ENCODE results near the gene MRPS10.

GRCh38 chr6:42204768-42205282 lies 12.8 kb downstream of the MRPS10 start:
- TF ChIP-seq SREBF1 (IDR thresholded peaks at IDR 0.05; ENCODE audit: low read length) (no peak), NFIC (IDR thresholded peaks at IDR 0.05; ENCODE audit: low read depth, low read length) (no peak), NR2C2 (IDR thresholded peaks at IDR 0.05; ENCODE audit: borderline replicate concordance, control insufficient read depth, insufficient read length, low read depth) (no peak), CTCF (IDR thresholded peaks at IDR 0.05 in 2 of 3, conservative IDR thresholded peaks at IDR 0.05 in 1 of 3; ENCODE audit: control insufficient read depth in 2 of 3, extremely low read depth in 1 of 3, insufficient read depth in 1 of 3, low read depth in 3 of 3, low read length in 3 of 3) (no peak), EZH2 (IDR thresholded peaks at IDR 0.05; ENCODE audit: borderline replicate concordance, control insufficient read depth, low read depth, low read length) (no peak), NFYB (IDR thresholded peaks at IDR 0.05; ENCODE audit: insufficient read depth, low read depth, low read length) (no peak), SP1 (IDR thresholded peaks at IDR 0.05; ENCODE audit: low read depth, low read length) (no peak)

Measured in GM12878 (cell line).